Skeletal muscle tissue (tissue), 4 donors: ENCODE results near the gene ZIK1. TPM values are rescaled to one million over a fixed set of nuclear protein-coding genes. Genes with fewer than 3 reads are reported as not detected.
A peak's percentile ranks its signal among the peaks of the same experiment; 100 is the strongest.

Experiments used
- H3K27ac ChIP-seq: one replicate; pipeline ENCODE4 v1.7.0; 2013; ENCODE audit warnings: mild to moderate bottlenecking, low read depth, low read length, inconsistent platforms
- H3K27me3 ChIP-seq, 3 donors: one replicate each; pipeline ENCODE4 v1.7.0; 2013; ENCODE audit warnings: low read length in 3 of 3; ENCODE audit not compliant: control insufficient read depth in 3 of 3, insufficient read depth in 3 of 3
- H3K36me3 ChIP-seq, 3 donors: one replicate each; pipeline ENCODE4 v1.7.0; 2013; ENCODE audit warnings: low read length in 3 of 3; ENCODE audit not compliant: control insufficient read depth in 3 of 3, insufficient read depth in 3 of 3
- H3K4me1 ChIP-seq, 3 donors: one replicate each; pipeline ENCODE4 v1.7.0; 2013; ENCODE audit warnings: low read length in 3 of 3, mild to moderate bottlenecking in 3 of 3; ENCODE audit not compliant: control insufficient read depth in 3 of 3, insufficient read depth in 3 of 3
- H3K4me3 ChIP-seq, 3 donors: one replicate each; pipeline ENCODE4 v1.7.0; 2013; ENCODE audit warnings: low read length in 3 of 3
- H3K9ac ChIP-seq, 3 donors: one replicate each; pipeline ENCODE4 v1.7.0; 2013; ENCODE audit warnings: low read length in 3 of 3, mild to moderate bottlenecking in 3 of 3, moderate library complexity in 2 of 3, low read depth in 1 of 3
- H3K9me3 ChIP-seq, 3 donors: one replicate each; pipeline ENCODE4 v1.7.0; 2013; ENCODE audit warnings: low read length in 3 of 3; ENCODE audit not compliant: control insufficient read depth in 3 of 3
- total RNA-seq: library from RNA; depleted of rRNA; stranded (reverse); fragments of >200 nt; gene quantifications from one replicate; pipeline ENCODE4 v1.2.3, GENCODE V29; 2014
- donor health status: Osteomylitis.

ZIK1 gene
- total RNA-seq, result 10.4 TPM

- peaks cover 13 to 22% (median 20%) of the 10 kb centered on the region in 3 donors for H3K4me1 ChIP-seq
- H3K9ac ChIP-seq, result peak within 1 kb of the TSS; percentile 74 to 87 (median 82)
- H3K36me3 ChIP-seq, result peaks cover 15 to 23% (median 17%) of the 10 kb centered on the region in 3 donors
- H3K27me3 ChIP-seq, result no peaks in the 10 kb centered on the region
- peak within 1 kb of the TSS; percentile 38 for H3K27ac ChIP-seq
- H3K9me3 ChIP-seq, result peaks cover 6 to 21% (median 18%) of the 10 kb centered on the region in 3 donors
- H3K4me3 ChIP-seq, result peak within 1 kb of the TSS; percentile 82 to 95 (median 93)
Observed at GRCh38 chr19:57583521-57584416, at the start of gene ZIK1. ZIK1 (plus strand) TSS chr19:57584145; CDS start chr19:57584357, 212 bp downstream.

GRCh38 chr19:57537953-57538547 lies 45.9 kb upstream of the ZIK1 start:
- Histone ChIP-seq H3K9me3 (peaks cover 37 to 74% (median 41%) of the 10 kb centered on the region in 3 donors), H3K36me3 (peaks cover 68 to 79% (median 74%) of the 10 kb centered on the region in 3 donors), H3K9ac (no peak overlapping the region), H3K4me3 (peak overlapping the region in 1 of 3 donors; percentile 50), H3K27me3 (no peaks in the 10 kb centered on the region), H3K4me1 (no peaks in the 10 kb centered on the region), H3K27ac (no peak overlapping the region)

DNA sequence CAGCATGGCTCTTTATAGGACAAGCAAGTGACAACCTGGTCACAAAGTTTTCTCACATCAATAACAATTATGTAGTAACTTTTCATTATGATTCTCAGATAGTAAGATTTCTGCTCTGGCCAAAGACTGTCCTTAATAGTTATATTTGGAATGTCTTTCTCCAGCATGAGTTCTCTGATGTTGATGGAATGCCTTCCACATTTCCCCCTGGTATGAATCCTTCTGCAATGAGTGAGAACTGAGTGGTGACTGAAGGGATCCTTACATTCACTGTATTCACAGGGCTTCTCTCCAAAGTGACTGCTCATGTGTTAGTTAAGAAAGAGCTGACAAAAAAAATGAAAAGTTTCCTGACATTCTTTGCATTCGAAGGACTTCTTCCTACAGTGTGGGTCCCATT lies 37.4 kb upstream of the ZIK1 start:
- peak overlapping the region in 1 of 3 donors; percentile 61 for H3K4me3 ChIP-seq
- no peak overlapping the region for H3K27ac ChIP-seq
- no peaks in the 10 kb centered on the region for H3K27me3 ChIP-seq
- no peak overlapping the region for H3K9ac ChIP-seq
- no peaks in the 10 kb centered on the region for H3K4me1 ChIP-seq
- H3K9me3 ChIP-seq, result peaks cover 13 to 67% (median 22%) of the 10 kb centered on the region in 3 donors
- H3K36me3 ChIP-seq, result peaks cover 64 to 84% (median 71%) of the 10 kb centered on the region in 3 donors

DNA sequence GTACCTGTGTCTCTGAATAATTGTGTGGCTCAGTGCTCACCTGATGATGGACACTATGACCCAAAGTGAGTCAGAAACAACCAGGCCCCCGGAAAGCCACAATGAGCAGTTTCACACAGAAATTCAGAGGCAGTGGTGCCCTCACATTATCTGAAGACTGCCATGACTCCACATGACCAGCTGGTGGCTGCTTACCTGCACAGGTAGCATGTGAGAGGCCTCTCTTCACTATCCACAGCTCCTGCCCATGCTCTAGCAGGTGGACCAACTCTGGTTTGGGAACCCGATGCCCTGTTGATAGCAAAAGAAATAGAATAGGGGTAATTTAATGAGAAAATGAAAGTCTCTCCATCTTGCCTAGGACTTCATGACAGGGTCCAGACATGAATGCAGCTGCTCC lies 31.5 kb upstream of the ZIK1 start:
- peaks cover 7 to 41% (median 15%) of the 10 kb centered on the region in 3 donors for H3K9me3 ChIP-seq
- H3K4me1 ChIP-seq, result peaks cover 0 to 2% (median 0%) of the 10 kb centered on the region in 3 donors
- peak overlapping the region in 1 of 3 donors; percentile 45 for H3K4me3 ChIP-seq
- no peaks in the 10 kb centered on the region for H3K27me3 ChIP-seq
- H3K36me3 ChIP-seq, result peaks cover 72 to 84% (median 74%) of the 10 kb centered on the region in 3 donors
- no peak overlapping the region for H3K27ac ChIP-seq
- no peak overlapping the region for H3K9ac ChIP-seq

GRCh38 chr19:57557659-57558058 lies 26.3 kb upstream of the ZIK1 start:
- Histone ChIP-seq H3K36me3 (peaks cover 33 to 39% (median 33%) of the 10 kb centered on the region in 3 donors), H3K9me3 (peaks cover 0 to 8% (median 2%) of the 10 kb centered on the region in 3 donors), H3K4me1 (peaks cover 21 to 34% (median 23%) of the 10 kb centered on the region in 3 donors), H3K27ac (no peak overlapping the region), H3K9ac (peak overlapping the region in 1 of 3 donors; percentile 93), H3K4me3 (peak overlapping the region in 1 of 3 donors; percentile 25), H3K27me3 (no peaks in the 10 kb centered on the region)

GRCh38 chr19:57558525-57558924 lies 25.4 kb upstream of the ZIK1 start:
- H3K27me3 ChIP-seq, result no peaks in the 10 kb centered on the region
- peak overlapping the region; percentile 86 to 93 (median 89) for H3K9ac ChIP-seq
- peaks cover 0 to 6% (median 2%) of the 10 kb centered on the region in 3 donors for H3K9me3 ChIP-seq
- H3K27ac ChIP-seq, result peak overlapping the region; percentile 53
- peak overlapping the region; percentile 94 to 98 (median 97) for H3K4me3 ChIP-seq
- peaks cover 26 to 30% (median 26%) of the 10 kb centered on the region in 3 donors for H3K36me3 ChIP-seq
- peaks cover 21 to 34% (median 23%) of the 10 kb centered on the region in 3 donors for H3K4me1 ChIP-seq

- Histone ChIP-seq H3K9ac (peak overlapping the region; percentile 86 to 93 (median 89)), H3K9me3 (peaks cover 0 to 6% (median 2%) of the 10 kb centered on the region in 3 donors), H3K27me3 (no peaks in the 10 kb centered on the region), H3K4me3 (peak overlapping the region; percentile 94 to 98 (median 97)), H3K4me1 (peaks cover 21 to 34% (median 23%) of the 10 kb centered on the region in 3 donors), H3K27ac (peak overlapping the region; percentile 53), H3K36me3 (peaks cover 22 to 25% (median 25%) of the 10 kb centered on the region in 3 donors)
Observed at GRCh38 chr19:57559008-57559403, 24.9 kb upstream of the ZIK1 start.

GRCh38 chr19:57559404-57560025 lies 24.4 kb upstream of the ZIK1 start, which contains the start of gene ZNF550:
ZNF550 (minus strand) TSS chr19:57559863; CDS start chr19:57559682, 181 bp downstream.
- peak within 1 kb of the TSS; percentile 86 to 93 (median 89) for H3K9ac ChIP-seq
- H3K27ac ChIP-seq, result peak within 1 kb of the TSS; percentile 53
- H3K9me3 ChIP-seq, result peaks cover 0 to 4% (median 2%) of the 10 kb centered on the region in 3 donors
- H3K4me1 ChIP-seq, result peaks cover 21 to 34% (median 23%) of the 10 kb centered on the region in 3 donors
- peak within 1 kb of the TSS; percentile 94 to 98 (median 97) for H3K4me3 ChIP-seq
- no peaks in the 10 kb centered on the region for H3K27me3 ChIP-seq
- H3K36me3 ChIP-seq, result peaks cover 17 to 20% (median 20%) of the 10 kb centered on the region in 3 donors

DNA sequence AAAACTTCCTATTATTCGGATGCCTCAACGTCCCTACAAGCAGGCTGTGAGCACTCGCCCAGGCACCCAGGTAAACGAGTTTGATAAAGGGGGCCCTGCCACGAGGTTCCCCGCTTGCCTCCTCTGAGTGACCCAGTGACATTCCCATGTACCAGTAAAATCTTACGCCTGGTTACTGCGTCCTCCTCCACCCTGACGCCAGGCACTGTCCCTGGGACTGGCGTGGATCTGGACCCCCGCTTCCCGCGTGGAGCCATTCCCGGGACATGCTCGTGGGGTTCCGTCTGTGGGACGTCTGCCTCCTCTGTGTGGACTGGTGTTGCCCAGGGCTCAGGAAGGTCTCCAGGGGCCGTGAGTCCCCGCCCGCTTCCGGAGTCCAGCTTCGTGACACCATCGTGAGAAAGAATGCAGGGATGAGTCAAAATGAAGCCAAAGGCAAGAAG lies 23.9 kb upstream of the ZIK1 start:
- H3K4me3 ChIP-seq, result peak overlapping the region; percentile 94 to 98 (median 97)
- H3K27me3 ChIP-seq, result no peaks in the 10 kb centered on the region
- peaks cover 0 to 3% (median under 1%) of the 10 kb centered on the region in 3 donors for H3K9me3 ChIP-seq
- peak overlapping the region; percentile 86 to 93 (median 89) for H3K9ac ChIP-seq
- peak overlapping the region; percentile 53 for H3K27ac ChIP-seq
- peaks cover 21 to 34% (median 23%) of the 10 kb centered on the region in 3 donors for H3K4me1 ChIP-seq
- peaks cover 11 to 15% (median 14%) of the 10 kb centered on the region in 3 donors for H3K36me3 ChIP-seq
